K562 (cell line): ENCODE results near the gene RAB31. TPM values are rescaled to one million over a fixed set of nuclear protein-coding genes. Genes with fewer than 3 reads are reported as not detected.

ENCODE experiments used
- BRCA1 ChIP-seq, 2 experiments: fragments of 450-650 bp in 1 of 2; sonication (generic) in 1 of 2; formaldehyde crosslinking in 1 of 2; IDR thresholded peaks; 2 replicates each; pipeline versions ENCODE4 v1.5.0 to v1.6.1; 2017 to 2020; ENCODE audit warnings: mild to moderate bottlenecking in 1 of 2, missing genetic modification reagents in 1 of 2
- BRD4 ChIP-seq: fragments of 200-600 bp; sonication (generic); IDR thresholded peaks from 2 replicates; pipeline ENCODE4 v1.6.1; 2017; ENCODE audit warnings: inconsistent platforms
- DDX20 ChIP-seq: fragments of 450-650 bp; IDR thresholded peaks from 2 replicates; pipeline ENCODE4 v1.6.1; 2016; ENCODE audit warnings: missing genetic modification characterization, low read depth, mild to moderate bottlenecking, missing compliant biosample characterization, moderate library complexity
- DPF2 ChIP-seq: fragments of 450-650 bp; IDR thresholded peaks from 2 replicates; pipeline ENCODE4 v1.6.1; 2016
- ESRRA ChIP-seq: fragments of 450-650 bp; IDR thresholded peaks from 2 replicates; pipeline ENCODE4 v1.6.1; 2014; ENCODE audit warnings: low read depth, mild to moderate bottlenecking, moderate library complexity, borderline replicate concordance
- GATA2 ChIP-seq: sonication (generic); formaldehyde crosslinking; IDR thresholded peaks from 2 replicates; pipeline ENCODE4 v1.4.0; 2020; ENCODE audit warnings: mild to moderate bottlenecking, missing genetic modification reagents
- MAFK ChIP-seq: IDR thresholded peaks from 2 replicates; pipeline ENCODE4 v1.6.1; 2011; ENCODE audit warnings: low read length, improper control_type of control experiment
- MEIS2 ChIP-seq: fragments of 450-650 bp; IDR thresholded peaks from 2 replicates; pipeline ENCODE4 v1.6.1; 2014; ENCODE audit warnings: mild to moderate bottlenecking; ENCODE audit not compliant: partially characterized antibody
- NR2C1 ChIP-seq, 2 experiments: fragments of 450-650 bp; IDR thresholded peaks; 2 replicates each; pipeline ENCODE4 v1.6.1; 2017; ENCODE audit warnings: mild to moderate bottlenecking in 2 of 2, antibody characterized with exemption in 1 of 2, inconsistent platforms in 1 of 2, missing compliant biosample characterization in 1 of 2, missing genetic modification characterization in 1 of 2
- RAD21 ChIP-seq, 2 experiments: fragments of 250-450 bp in 1 of 2; fragments of 450-650 bp in 1 of 2; sonication (Bioruptor Pico) in 1 of 2; formaldehyde crosslinking in 1 of 2; IDR thresholded peaks in 1 of 2; conservative IDR thresholded peaks in 1 of 2; 2 replicates each; pipeline versions ENCODE4 v1.4.0 to v1.8.0; 2020 to 2022; ENCODE audit warnings: mild to moderate bottlenecking in 2 of 2, moderate library complexity in 1 of 2
- RBBP5 ChIP-seq: fragments of 200-600 bp; sonication (generic); IDR thresholded peaks from 2 replicates; pipeline ENCODE4 v1.6.1; 2012; ENCODE audit warnings: borderline replicate concordance, mild to moderate bottlenecking, low read length, control low read depth, inconsistent platforms; ENCODE audit not compliant: insufficient read depth, poor library complexity, severe bottlenecking
- RBM25 ChIP-seq: fragments of 200-400 bp; formaldehyde crosslinking; IDR thresholded peaks from 2 replicates; pipeline ENCODE4 v1.6.1; 2018; ENCODE audit warnings: low read length, low read depth, moderate library complexity; ENCODE audit not compliant: severe bottlenecking
- SMARCC2 ChIP-seq: fragments of 450-650 bp; IDR thresholded peaks from 2 replicates; pipeline ENCODE4 v1.6.1; 2017; ENCODE audit warnings: antibody characterized with exemption, moderate library complexity, mild to moderate bottlenecking, low read depth
- SRF ChIP-seq, 2 experiments: fragments of 250-450, 450-650 bp in 1 of 2; sonication (Bioruptor Pico) in 1 of 2; sonication (generic) in 1 of 2; formaldehyde crosslinking; IDR thresholded peaks; 2 replicates each; pipeline versions ENCODE4 v1.5.0 to v1.5.1; 2020 to 2022; ENCODE audit warnings: mild to moderate bottlenecking in 1 of 2, missing genetic modification reagents in 1 of 2
- STAT5B ChIP-seq: fragments of 250-450 bp; sonication (Bioruptor Pico); IDR thresholded peaks from 2 replicates; pipeline ENCODE4 v1.8.0; 2021; ENCODE audit warnings: mild to moderate bottlenecking, inconsistent platforms
- U2AF2 ChIP-seq: fragments of 200-400 bp; formaldehyde crosslinking; optimal IDR thresholded peaks from 2 replicates; pipeline ENCODE3; 2017; ENCODE audit warnings: low read depth, mild to moderate bottlenecking, low read length
- ZNF311 ChIP-seq: fragments of 250-450 bp; sonication (Bioruptor Pico); IDR thresholded peaks from 2 replicates; pipeline ENCODE4 v1.4.0; 2020; ENCODE audit warnings: mild to moderate bottlenecking, moderate library complexity
- ZNF589 ChIP-seq: fragments of 200-800 bp; sonication (Bioruptor generic); IDR thresholded peaks from 2 replicates; pipeline ENCODE4 v1.6.1; 2016; ENCODE audit warnings: low read depth, missing genetic modification characterization, missing compliant biosample characterization
- polyA plus RNA-seq, 8 experiments: library from polyadenylated mRNA; depleted of rRNA in 4 of 8; stranded (reverse) in 5 of 8; unstranded in 3 of 8; fragments of >200 nt; fragmentation: Nextera tagmentation in 2 of 8; fragmentation: Illumina TruSeq in 1 of 8; extraction: Ambion mirVana in 2 of 8; extraction: Trizol in 1 of 8; gene quantifications; 2 replicates each; pipeline versions ENCODE4 v1.2.1 to v1.2.3, GENCODE V29; 2011 to 2014; ENCODE audit warnings: inconsistent platforms in 1 of 8, missing spikeins in 1 of 8
- total RNA-seq, 7 experiments: library from RNA; depleted of rRNA in 6 of 7; stranded (reverse); fragments of >200 nt in 6 of 7; fragmentation: Illumina TruSeq in 2 of 7; extraction: Trizol in 2 of 7; gene quantifications; 2 replicates each; pipeline versions ENCODE4 v1.2.1 to v1.2.3, GENCODE V29; 2011 to 2021; ENCODE audit warnings: low replicate concordance in 1 of 7
- TF ChIP-seq, protein P1 (sequence below): IDR thresholded peaks from 2 replicates; pipeline ENCODE4 v1.6.1; 2011; ENCODE audit warnings: borderline replicate concordance, low read depth, mild to moderate bottlenecking, moderate library complexity, low read length; ENCODE audit not compliant: insufficient read depth, poor library complexity, severe bottlenecking
- TF ChIP-seq, protein P2 (sequence below): fragments of 200-800 bp; sonication (Bioruptor generic); IDR thresholded peaks from 2 replicates; pipeline ENCODE4 v1.6.1; 2017; ENCODE audit warnings: missing genetic modification characterization, missing compliant biosample characterization
- TF ChIP-seq, protein P3 (sequence below): fragments of 450-650 bp; formaldehyde crosslinking; IDR thresholded peaks from 2 replicates; pipeline ENCODE4 v1.4.0; 2020; ENCODE audit warnings: mild to moderate bottlenecking, moderate library complexity

Gene RAB31
- total and polyA plus RNA-seq, 9 of the 15 experiments (the other 6 are each of a cell fraction or from before 2014, with no cell fraction given) = 20.7 to 70.4 (median 41.3) TPM

DNA sequence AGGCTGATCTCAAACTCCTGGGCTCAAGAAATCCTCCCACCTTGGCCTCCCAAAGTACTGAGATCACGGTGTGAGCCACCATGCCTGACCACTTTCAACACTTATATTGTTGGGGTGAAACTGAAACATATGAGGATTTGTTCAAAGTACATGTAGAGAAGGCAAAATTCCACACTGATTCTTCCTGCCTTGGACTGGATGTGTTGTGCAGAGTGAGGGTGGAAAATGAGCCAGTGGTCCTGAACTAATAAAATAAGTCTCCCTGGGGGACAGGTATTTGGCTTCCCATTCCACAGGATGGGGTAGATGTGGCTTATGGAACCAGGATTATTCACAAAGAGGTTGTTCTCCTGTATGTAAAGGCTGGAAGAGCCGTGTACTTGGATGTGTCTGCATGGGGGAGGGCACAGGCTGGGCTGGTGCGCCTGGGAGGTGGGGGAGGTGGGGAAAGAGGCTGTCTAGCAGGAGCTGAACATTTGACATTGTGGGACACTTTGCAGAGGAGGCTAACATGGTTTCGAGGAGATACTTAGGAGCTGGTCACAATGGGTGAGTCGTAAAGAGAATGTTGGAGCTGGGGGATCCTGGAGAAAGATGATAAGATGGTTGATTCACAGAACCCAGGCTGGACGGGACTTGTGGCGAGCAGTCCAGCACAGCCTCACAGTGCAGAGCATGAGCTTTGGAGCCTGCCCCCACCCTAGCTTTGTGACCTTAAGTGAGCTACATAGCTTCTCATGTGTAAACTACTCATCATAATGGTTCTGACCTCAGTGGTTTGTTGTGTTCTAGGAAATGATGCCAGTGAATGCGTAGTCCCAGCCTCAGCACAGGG is 177.3 kb downstream of the RAB31 start, which contains the start of gene TXNDC2 (continued):
- TF ChIP-seq, protein P1, sequence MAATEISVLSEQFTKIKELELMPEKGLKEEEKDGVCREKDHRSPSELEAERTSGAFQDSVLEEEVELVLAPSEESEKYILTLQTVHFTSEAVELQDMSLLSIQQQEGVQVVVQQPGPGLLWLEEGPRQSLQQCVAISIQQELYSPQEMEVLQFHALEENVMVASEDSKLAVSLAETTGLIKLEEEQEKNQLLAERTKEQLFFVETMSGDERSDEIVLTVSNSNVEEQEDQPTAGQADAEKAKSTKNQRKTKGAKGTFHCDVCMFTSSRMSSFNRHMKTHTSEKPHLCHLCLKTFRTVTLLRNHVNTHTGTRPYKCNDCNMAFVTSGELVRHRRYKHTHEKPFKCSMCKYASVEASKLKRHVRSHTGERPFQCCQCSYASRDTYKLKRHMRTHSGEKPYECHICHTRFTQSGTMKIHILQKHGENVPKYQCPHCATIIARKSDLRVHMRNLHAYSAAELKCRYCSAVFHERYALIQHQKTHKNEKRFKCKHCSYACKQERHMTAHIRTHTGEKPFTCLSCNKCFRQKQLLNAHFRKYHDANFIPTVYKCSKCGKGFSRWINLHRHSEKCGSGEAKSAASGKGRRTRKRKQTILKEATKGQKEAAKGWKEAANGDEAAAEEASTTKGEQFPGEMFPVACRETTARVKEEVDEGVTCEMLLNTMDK = no peak
- 0 out of 2 replicates have a peak, but pooled peaks have one; percentile 9 for TF ChIP-seq DDX20 (tag)
- peak; percentile 85 for TF ChIP-seq DPF2
- no peak for TF ChIP-seq NR2C1 (IDR thresholded peaks at IDR 0.05)
- TF ChIP-seq NR2C1 (tag; IDR thresholded peaks at IDR 0.05) = peak; percentile 70
- TF ChIP-seq MAFK = peak; percentile 37; the same call in 1 of the 2 replicates
- peak; percentile 42; the same call in 1 of the 2 replicates for TF ChIP-seq ZNF311
- peak; percentile 47 for TF ChIP-seq RBBP5
- TF ChIP-seq RBM25 = no peak
- TF ChIP-seq, protein P2, sequence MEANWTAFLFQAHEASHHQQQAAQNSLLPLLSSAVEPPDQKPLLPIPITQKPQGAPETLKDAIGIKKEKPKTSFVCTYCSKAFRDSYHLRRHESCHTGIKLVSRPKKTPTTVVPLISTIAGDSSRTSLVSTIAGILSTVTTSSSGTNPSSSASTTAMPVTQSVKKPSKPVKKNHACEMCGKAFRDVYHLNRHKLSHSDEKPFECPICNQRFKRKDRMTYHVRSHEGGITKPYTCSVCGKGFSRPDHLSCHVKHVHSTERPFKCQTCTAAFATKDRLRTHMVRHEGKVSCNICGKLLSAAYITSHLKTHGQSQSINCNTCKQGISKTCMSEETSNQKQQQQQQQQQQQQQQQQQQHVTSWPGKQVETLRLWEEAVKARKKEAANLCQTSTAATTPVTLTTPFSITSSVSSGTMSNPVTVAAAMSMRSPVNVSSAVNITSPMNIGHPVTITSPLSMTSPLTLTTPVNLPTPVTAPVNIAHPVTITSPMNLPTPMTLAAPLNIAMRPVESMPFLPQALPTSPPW (CRISPR knock-in tag) = peak; percentile 55
- TF ChIP-seq GATA2 (CRISPR knock-in tag) = peak; percentile 53
- 0 out of 2 replicates have a peak, but pooled peaks have one; percentile 47 for TF ChIP-seq BRD4
- peak; percentile 17 for TF ChIP-seq MEIS2
- 0 out of 4 replicates have a peak, but pooled peaks of 1 of the 2 experiments have one; percentile 33 for TF ChIP-seq SRF (CRISPR knock-in tag; IDR thresholded peaks at IDR 0.05)
- TF ChIP-seq ESRRA = 0 out of 2 replicates have a peak, but pooled peaks have one; percentile 8
- no peak for TF ChIP-seq U2AF2
- TF ChIP-seq SMARCC2 = peak; percentile 24; the same call in 1 of the 2 replicates
- no peak for TF ChIP-seq BRCA1 (IDR thresholded peaks at IDR 0.05)
- no peak for TF ChIP-seq BRCA1 (CRISPR knock-in tag; IDR thresholded peaks at IDR 0.05)
- TF ChIP-seq RAD21 (CRISPR knock-in tag; conservative IDR thresholded peaks at IDR 0.05 in 1 of 2, IDR thresholded peaks at IDR 0.05 in 1 of 2) = peak in 1 of 2 experiments; percentile 30; a peak in 1 of 4 replicates
- TF ChIP-seq ZNF589 (CRISPR knock-in tag) = peak; percentile 69; the same call in 1 of the 2 replicates
- TF ChIP-seq STAT5B (CRISPR knock-in tag) = no peak
- TF ChIP-seq, protein P3, sequence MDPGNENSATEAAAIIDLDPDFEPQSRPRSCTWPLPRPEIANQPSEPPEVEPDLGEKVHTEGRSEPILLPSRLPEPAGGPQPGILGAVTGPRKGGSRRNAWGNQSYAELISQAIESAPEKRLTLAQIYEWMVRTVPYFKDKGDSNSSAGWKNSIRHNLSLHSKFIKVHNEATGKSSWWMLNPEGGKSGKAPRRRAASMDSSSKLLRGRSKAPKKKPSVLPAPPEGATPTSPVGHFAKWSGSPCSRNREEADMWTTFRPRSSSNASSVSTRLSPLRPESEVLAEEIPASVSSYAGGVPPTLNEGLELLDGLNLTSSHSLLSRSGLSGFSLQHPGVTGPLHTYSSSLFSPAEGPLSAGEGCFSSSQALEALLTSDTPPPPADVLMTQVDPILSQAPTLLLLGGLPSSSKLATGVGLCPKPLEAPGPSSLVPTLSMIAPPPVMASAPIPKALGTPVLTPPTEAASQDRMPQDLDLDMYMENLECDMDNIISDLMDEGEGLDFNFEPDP (CRISPR knock-in tag) = no peak
